Mesenchymal stem cell (in vitro differentiated cells and primary cell): ENCODE measurements around the gene ITFG1.

Experiments used
- DNase-seq: peaks from one replicate; pipeline ENCODE4 v3.0.0-alpha.2; 2013
- H2AFZ ChIP-seq: one replicate; pipeline ENCODE4 v1.6.1; 2013; ENCODE audit warnings: low read depth, mild to moderate bottlenecking, control low read depth, inconsistent platforms, low read length, moderate library complexity
- H2AK5ac ChIP-seq: 2 replicates; pipeline ENCODE4 v1.6.1; 2013; ENCODE audit warnings: low read length, moderate library complexity, mild to moderate bottlenecking, inconsistent platforms; ENCODE audit not compliant: severe bottlenecking
- H2BK120ac ChIP-seq: one replicate; pipeline ENCODE4 v1.6.1; 2013; ENCODE audit warnings: low read depth, mild to moderate bottlenecking, inconsistent platforms, low read length, moderate library complexity
- H2BK12ac ChIP-seq, 2 experiments: one replicate each; pipeline ENCODE4 v1.6.1; 2013; ENCODE audit warnings: inconsistent platforms in 2 of 2, low read length in 2 of 2, mild to moderate bottlenecking in 2 of 2, moderate library complexity in 2 of 2, control low read depth in 1 of 2
- H2BK15ac ChIP-seq: one replicate; pipeline ENCODE4 v1.6.1; 2013; ENCODE audit warnings: mild to moderate bottlenecking, low read depth, inconsistent platforms; ENCODE audit not compliant: poor library complexity, severe bottlenecking
- H2BK5ac ChIP-seq: 2 replicates; pipeline ENCODE4 v1.6.1; 2013; ENCODE audit warnings: low read depth, mild to moderate bottlenecking, low read length, control low read depth, inconsistent platforms; ENCODE audit not compliant: poor library complexity, severe bottlenecking
- H3K14ac ChIP-seq, 2 experiments: one replicate each; pipeline ENCODE4 v1.6.1; 2013; ENCODE audit warnings: inconsistent platforms in 2 of 2, low read length in 2 of 2, control low read depth in 1 of 2, mild to moderate bottlenecking in 1 of 2, moderate library complexity in 1 of 2
- H3K18ac ChIP-seq, 2 experiments: one replicate each; pipeline ENCODE4 v1.6.1; 2013; ENCODE audit warnings: inconsistent platforms in 2 of 2, low read length in 2 of 2, control low read depth in 1 of 2, low read depth in 1 of 2, mild to moderate bottlenecking in 1 of 2
- H3K23ac ChIP-seq, 2 experiments: one replicate each; pipeline ENCODE4 v1.6.1; 2013; ENCODE audit warnings: inconsistent platforms in 2 of 2, low read length in 2 of 2, mild to moderate bottlenecking in 2 of 2, moderate library complexity in 2 of 2, control low read depth in 1 of 2
- H3K27ac ChIP-seq: 2 replicates; pipeline ENCODE4 v1.5.1; 2013; ENCODE audit warnings: mild to moderate bottlenecking, moderate library complexity, low read length, control low read depth, inconsistent platforms; ENCODE audit not compliant: poor library complexity, severe bottlenecking
- H3K27me3 ChIP-seq, 2 experiments: 2 replicates each; pipeline versions ENCODE4 v1.6.1 to v1.7.0; 2013; ENCODE audit warnings: low read length in 2 of 2, mild to moderate bottlenecking in 2 of 2, moderate library complexity in 2 of 2, control low read depth in 1 of 2, inconsistent platforms in 1 of 2; ENCODE audit not compliant: control insufficient read depth in 1 of 2, insufficient read depth in 1 of 2
- H3K36me3 ChIP-seq, 2 experiments: 2 replicates each; pipeline versions ENCODE4 v1.6.1 to v1.7.0; 2013; ENCODE audit warnings: low read length in 2 of 2, control low read depth in 1 of 2, inconsistent platforms in 1 of 2, low read depth in 1 of 2, mild to moderate bottlenecking in 1 of 2; ENCODE audit not compliant: insufficient read depth in 2 of 2, control insufficient read depth in 1 of 2
- H3K4ac ChIP-seq, 2 experiments: one replicate each; pipeline ENCODE4 v1.6.1; 2013; ENCODE audit warnings: inconsistent platforms in 2 of 2, low read length in 2 of 2, mild to moderate bottlenecking in 2 of 2, moderate library complexity in 2 of 2, control low read depth in 1 of 2, low read depth in 1 of 2
- H3K4me1 ChIP-seq: 2 replicates; pipeline ENCODE4 v1.6.1; 2013; ENCODE audit warnings: low read depth, low read length, control low read depth; ENCODE audit not compliant: control insufficient read depth, insufficient read depth
- H3K4me2 ChIP-seq: 2 replicates; pipeline ENCODE4 v1.6.1; 2013; ENCODE audit warnings: low read length, mild to moderate bottlenecking, inconsistent platforms; ENCODE audit not compliant: poor library complexity, severe bottlenecking
- H3K4me3 ChIP-seq, 2 experiments: 2 replicates each; pipeline versions ENCODE4 v1.5.1 to v1.7.0; 2013; ENCODE audit warnings: low read length in 2 of 2, mild to moderate bottlenecking in 2 of 2, control low read depth in 1 of 2, low read depth in 1 of 2; ENCODE audit not compliant: insufficient read depth in 1 of 2
- H3K79me1 ChIP-seq: replicated peaks from 2 replicates; pipeline ENCODE4 v1.6.1; 2013; ENCODE audit warnings: mild to moderate bottlenecking, control low read depth, low read length, inconsistent platforms; ENCODE audit not compliant: poor library complexity, severe bottlenecking
- H3K9ac ChIP-seq: 2 replicates; pipeline ENCODE4 v1.7.0; 2013; ENCODE audit warnings: mild to moderate bottlenecking, low read length, moderate library complexity
- H3K9me3 ChIP-seq: 2 replicates; pipeline ENCODE4 v1.7.0; 2013; ENCODE audit warnings: mild to moderate bottlenecking, low read length; ENCODE audit not compliant: control insufficient read depth
- H4K8ac ChIP-seq: one replicate; pipeline ENCODE4 v1.6.1; 2013; ENCODE audit warnings: inconsistent platforms, mild to moderate bottlenecking, low read length, moderate library complexity
- H4K91ac ChIP-seq: one replicate; pipeline ENCODE4 v1.6.1; 2013; ENCODE audit warnings: mild to moderate bottlenecking, low read length, inconsistent platforms
- WGBS: methylation state at CpG from one replicate; pipeline ENCODE4 v1.1.7; 2013; ENCODE audit warnings: mixed read lengths; 5-methylcytosine and 5-hydroxymethylcytosine counted together

The ITFG1 gene

DNA sequence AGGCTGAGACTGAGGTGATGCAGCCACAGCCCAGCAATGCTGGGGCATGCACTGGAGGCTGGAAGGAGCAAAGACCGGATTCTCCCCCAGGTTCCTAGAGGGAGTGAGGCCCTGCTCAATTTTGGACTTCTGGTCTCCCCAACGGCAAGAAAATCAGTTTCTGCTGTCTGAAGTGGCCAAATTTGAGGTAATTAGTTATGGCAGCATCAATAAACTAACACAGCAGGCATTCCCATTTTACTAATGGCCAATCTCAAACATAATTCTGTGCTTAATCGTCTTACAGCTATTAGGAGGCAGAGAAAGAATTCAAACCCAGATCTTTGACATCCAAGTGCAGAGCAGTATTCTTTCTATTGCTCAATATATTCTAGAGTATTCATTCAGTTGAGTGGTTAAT, 333.3 kb downstream of the ITFG1 start:
- Histone ChIP-seq H2AFZ (no peak overlapping the region), H2BK15ac (no peak overlapping the region), H3K4ac (no peak overlapping the region), H3K27ac (no peak overlapping the region), H3K4me2 (no peak overlapping the region), H4K8ac (no peak overlapping the region), H2AK5ac (no peak overlapping the region), H3K9ac (no peak overlapping the region), H2BK5ac (no peak overlapping the region), H3K27me3 (no peaks in the 10 kb centered on the region), H3K4me1 (no peaks in the 10 kb centered on the region), H3K14ac (no peak overlapping the region), H2BK120ac (no peak overlapping the region), H3K23ac (no peak overlapping the region), H3K18ac (no peak overlapping the region), H3K36me3 (peaks cover 0 to 3% of the 10 kb centered on the region in 2 experiments), H4K91ac (no peak overlapping the region), H3K79me1 (peaks cover 9% of the 10 kb centered on the region), H2BK12ac (no peak overlapping the region), H3K4me3 (no peak overlapping the region), H3K9me3 (no peaks in the 10 kb centered on the region)
- WGBS = 90% methylated on average over 2 of the region's 3 CpGs
- DNase-seq = no peak

DNA sequence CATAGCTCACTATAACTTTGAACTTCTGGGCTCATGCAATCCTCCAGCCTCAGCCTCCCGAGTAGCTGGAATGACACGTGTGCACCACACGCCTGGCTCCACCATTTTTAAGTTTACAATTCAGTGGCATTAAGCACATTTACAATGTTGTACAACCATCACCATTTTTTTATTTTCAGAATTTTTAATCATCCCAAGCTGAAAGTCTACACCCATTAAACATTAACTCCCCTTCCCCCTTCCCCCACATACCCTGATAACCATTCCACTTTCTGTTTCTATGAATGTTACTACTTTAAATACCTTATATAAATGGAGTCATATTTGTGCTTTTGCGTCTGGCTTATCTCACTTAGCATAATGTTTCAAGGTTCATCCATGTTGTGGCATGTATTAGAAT, 335.1 kb downstream of the ITFG1 start:
- no peak overlapping the region for H3K4ac ChIP-seq
- H3K18ac ChIP-seq = no peak overlapping the region
- no peak overlapping the region for H2AK5ac ChIP-seq
- H2BK5ac ChIP-seq = no peak overlapping the region
- H2AFZ ChIP-seq = no peak overlapping the region
- WGBS = 98% methylated on average over 4 of the region's 4 CpGs
- no peak overlapping the region for H3K14ac ChIP-seq
- H2BK15ac ChIP-seq = no peak overlapping the region
- no peak overlapping the region for H4K8ac ChIP-seq
- H2BK12ac ChIP-seq = no peak overlapping the region
- no peak overlapping the region for H2BK120ac ChIP-seq
- H3K27ac ChIP-seq = no peak overlapping the region
- H3K23ac ChIP-seq = no peak overlapping the region
- peaks cover 0 to 3% of the 10 kb centered on the region in 2 experiments for H3K36me3 ChIP-seq
- no peak overlapping the region for H3K4me2 ChIP-seq
- H3K9me3 ChIP-seq = no peaks in the 10 kb centered on the region
- no peak overlapping the region for H3K9ac ChIP-seq
- peaks cover 9% of the 10 kb centered on the region for H3K79me1 ChIP-seq
- DNase-seq = no peak
- H3K27me3 ChIP-seq = no peaks in the 10 kb centered on the region
- H3K4me1 ChIP-seq = no peaks in the 10 kb centered on the region
- H3K4me3 ChIP-seq = no peak overlapping the region
- no peak overlapping the region for H4K91ac ChIP-seq

GRCh38 chr16:47113130-47113529, 347.7 kb downstream of the ITFG1 start:
- no peak overlapping the region for H2AFZ ChIP-seq
- H4K8ac ChIP-seq = no peak overlapping the region
- no peak overlapping the region for H3K27ac ChIP-seq
- H3K4me1 ChIP-seq = no peaks in the 10 kb centered on the region
- H3K4me3 ChIP-seq = no peak overlapping the region
- H2BK12ac ChIP-seq = no peak overlapping the region
- H2BK15ac ChIP-seq = no peak overlapping the region
- no peak overlapping the region for H3K4ac ChIP-seq
- no peak overlapping the region for H4K91ac ChIP-seq
- H3K14ac ChIP-seq = no peak overlapping the region
- no peak overlapping the region for H2AK5ac ChIP-seq
- H3K23ac ChIP-seq = no peak overlapping the region
- H3K4me2 ChIP-seq = no peak overlapping the region
- no peak overlapping the region for H3K9ac ChIP-seq
- H2BK5ac ChIP-seq = no peak overlapping the region
- no peak overlapping the region for H3K18ac ChIP-seq
- no peak overlapping the region for H2BK120ac ChIP-seq
- no peaks in the 10 kb centered on the region for H3K9me3 ChIP-seq
- H3K36me3 ChIP-seq = no peaks in the 10 kb centered on the region
- WGBS = 97% methylated on average over 2 of the region's 2 CpGs
- H3K79me1 ChIP-seq = no peaks in the 10 kb centered on the region
- no peak for DNase-seq
- H3K27me3 ChIP-seq = no peaks in the 10 kb centered on the region

GRCh38 chr16:47110939-47111338, 349.9 kb downstream of the ITFG1 start:
- DNase-seq = no peak
- H3K4me2 ChIP-seq = no peak overlapping the region
- H2BK15ac ChIP-seq = no peak overlapping the region
- H2BK12ac ChIP-seq = no peak overlapping the region
- H3K4me3 ChIP-seq = no peak overlapping the region
- no peak overlapping the region for H4K8ac ChIP-seq
- no peak overlapping the region for H3K9ac ChIP-seq
- H3K36me3 ChIP-seq = no peaks in the 10 kb centered on the region
- H4K91ac ChIP-seq = no peak overlapping the region
- no peaks in the 10 kb centered on the region for H3K4me1 ChIP-seq
- H3K18ac ChIP-seq = no peak overlapping the region
- H3K23ac ChIP-seq = no peak overlapping the region
- H3K14ac ChIP-seq = no peak overlapping the region
- no peaks in the 10 kb centered on the region for H3K27me3 ChIP-seq
- H2AK5ac ChIP-seq = no peak overlapping the region
- 94% methylated on average over 3 of the region's 3 CpGs for WGBS
- no peak overlapping the region for H2BK120ac ChIP-seq
- H2AFZ ChIP-seq = no peak overlapping the region
- H3K79me1 ChIP-seq = no peaks in the 10 kb centered on the region
- no peaks in the 10 kb centered on the region for H3K9me3 ChIP-seq
- no peak overlapping the region for H2BK5ac ChIP-seq
- H3K4ac ChIP-seq = no peak overlapping the region
- no peak overlapping the region for H3K27ac ChIP-seq
